Prostate gland (tissue), 2 donors: ENCODE measurements around the gene KIAA0232. TPM values are rescaled to one million over a fixed set of nuclear protein-coding genes. Genes with fewer than 3 reads are reported as not detected.

Experiments
- DNase-seq: peaks from one replicate; pipeline ENCODE4 v3.0.0-alpha.2; 2019; ENCODE audit warnings: low spot score
- H3K27ac ChIP-seq, 2 donors: fragments of 200-600 bp; sonication (generic); 2 replicates each; pipeline ENCODE4 v1.5.1; 2017 to 2019
- H3K27me3 ChIP-seq: fragments of 200-600 bp; sonication (generic); replicated peaks from 2 replicates; pipeline ENCODE4 v1.5.1; 2019; ENCODE audit not compliant: insufficient read depth
- H3K36me3 ChIP-seq, 2 donors: fragments of 200-600 bp; sonication (generic); 1 replicate in 1 of 2; 2 replicates in 1 of 2; pipeline versions ENCODE4 v1.5.1 to v1.8.1; 2017 to 2019
- H3K4me1 ChIP-seq: fragments of 200-600 bp; sonication (generic); replicated peaks from 2 replicates; pipeline ENCODE4 v1.5.1; 2019
- H3K4me3 ChIP-seq, 2 donors: fragments of 200-600 bp; sonication (generic); 2 replicates each; pipeline ENCODE4 v1.5.1; 2017 to 2019
- H3K9me3 ChIP-seq: fragments of 200-600 bp; sonication (generic); 2 replicates; pipeline ENCODE4 v1.5.1; 2017
- CTCF ChIP-seq, 4 experiments: fragments of 200-600 bp in 2 of 4; fragments of 450-650 bp in 2 of 4; sonication (generic) in 2 of 4; IDR thresholded peaks; 1 replicate in 3 of 4; 2 replicates in 1 of 4; pipeline ENCODE4 v1.5.1; 2016 to 2019; ENCODE audit warnings: antibody characterized with exemption in 4 of 4, mild to moderate bottlenecking in 2 of 4, moderate library complexity in 2 of 4
- POLR2A ChIP-seq: fragments of 450-650 bp; IDR thresholded peaks from one replicate; pipeline ENCODE4 v1.6.1; 2016; ENCODE audit warnings: antibody characterized with exemption, mild to moderate bottlenecking
- POLR2AphosphoS5 ChIP-seq: sonication (generic); formaldehyde crosslinking; IDR thresholded peaks from one replicate; pipeline ENCODE4 v1.6.1; 2017; ENCODE audit warnings: antibody characterized with exemption
- WGBS: methylation state at CpG from one replicate; pipeline ENCODE4 v1.1.5; 2018; 5-methylcytosine and 5-hydroxymethylcytosine counted together
- intact Hi-C: fragments of 100-400 bp; cut with DNase I; formaldehyde crosslinking; loops from one replicate; pipeline ENCODE4 v1.14.2; 2022
- total RNA-seq, 2 donors: library from RNA; depleted of rRNA; stranded (reverse); fragments of >200 nt; gene quantifications; one replicate each; pipeline ENCODE4 v1.1.0, GENCODE V29; 2016

The KIAA0232 gene
- total RNA-seq, 2 donors from 2014 or later, result 35.3 to 42.1 TPM

- no peaks in the 10 kb centered on the region for H3K9me3 ChIP-seq
- peaks cover 5 to 20% of the 10 kb centered on the region in 2 donors for H3K36me3 ChIP-seq
Observed at GRCh38 chr4:6877067-6877466, 94.5 kb downstream of the KIAA0232 start.

GRCh38 chr4:6878451-6879059 lies 96.0 kb downstream of the KIAA0232 start:
- Histone ChIP-seq H3K36me3 (peaks cover 0 to 20% of the 10 kb centered on the region in 2 donors), H3K27ac (no peak overlapping the region), H3K4me3 (no peak overlapping the region), H3K27me3 (no peaks in the 10 kb centered on the region), H3K9me3 (no peaks in the 10 kb centered on the region), H3K4me1 (no peaks in the 10 kb centered on the region)
- TF ChIP-seq POLR2A, result no peak
- no peak for TF ChIP-seq POLR2AphosphoS5
- TF ChIP-seq CTCF (IDR thresholded peaks at IDR 0.05), result no peak
- intact Hi-C loops, result no loop called here
- no peak for DNase-seq
- WGBS, result 74% methylated on average over 11 of the region's 11 CpGs

More at GRCh38 chr4:6877067-6877466, 94.5 kb downstream of the KIAA0232 start:
- no peaks in the 10 kb centered on the region for H3K27me3 ChIP-seq
- no peak for TF ChIP-seq CTCF (IDR thresholded peaks at IDR 0.05)
- no peak for TF ChIP-seq POLR2AphosphoS5
- TF ChIP-seq POLR2A, result no peak
- no peak overlapping the region for H3K4me3 ChIP-seq
- intact Hi-C loops, result no loop called here
- no peak for DNase-seq
- H3K4me1 ChIP-seq, result no peaks in the 10 kb centered on the region
- 88% methylated on average over 14 of the region's 14 CpGs for WGBS
- no peak overlapping the region for H3K27ac ChIP-seq

DNA sequence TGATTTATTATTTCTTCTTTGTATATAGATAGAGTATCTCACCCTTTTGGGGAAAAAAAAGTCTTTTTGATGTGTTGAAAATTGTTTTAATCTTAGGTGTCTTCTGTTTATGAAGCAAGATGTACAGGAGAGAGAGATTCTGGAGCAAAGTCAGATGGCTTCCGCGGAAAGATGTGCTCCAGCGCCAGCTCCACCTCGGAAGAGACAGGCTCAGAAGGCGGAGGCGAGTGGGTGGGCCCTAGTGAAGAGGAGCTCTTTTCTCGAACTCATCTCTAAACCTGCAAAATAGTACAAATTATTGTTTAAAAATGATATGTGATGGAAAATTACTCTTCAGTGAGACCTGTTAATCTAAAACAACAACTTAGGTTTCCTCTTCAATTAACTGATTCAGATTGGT lies 98.2 kb downstream of the KIAA0232 start:
- no peaks in the 10 kb centered on the region for H3K9me3 ChIP-seq
- WGBS, result 92% methylated on average over 7 of the region's 7 CpGs
- no peaks in the 10 kb centered on the region for H3K27me3 ChIP-seq
- intact Hi-C loops, result no loop called here
- H3K4me1 ChIP-seq, result no peaks in the 10 kb centered on the region
- TF ChIP-seq POLR2A, result no peak
- no peak for TF ChIP-seq CTCF (IDR thresholded peaks at IDR 0.05)
- no peak for TF ChIP-seq POLR2AphosphoS5
- no peak overlapping the region for H3K4me3 ChIP-seq
- DNase-seq, result no peak
- H3K27ac ChIP-seq, result no peak overlapping the region
- H3K36me3 ChIP-seq, result peaks cover 0 to 9% of the 10 kb centered on the region in 2 donors

DNA sequence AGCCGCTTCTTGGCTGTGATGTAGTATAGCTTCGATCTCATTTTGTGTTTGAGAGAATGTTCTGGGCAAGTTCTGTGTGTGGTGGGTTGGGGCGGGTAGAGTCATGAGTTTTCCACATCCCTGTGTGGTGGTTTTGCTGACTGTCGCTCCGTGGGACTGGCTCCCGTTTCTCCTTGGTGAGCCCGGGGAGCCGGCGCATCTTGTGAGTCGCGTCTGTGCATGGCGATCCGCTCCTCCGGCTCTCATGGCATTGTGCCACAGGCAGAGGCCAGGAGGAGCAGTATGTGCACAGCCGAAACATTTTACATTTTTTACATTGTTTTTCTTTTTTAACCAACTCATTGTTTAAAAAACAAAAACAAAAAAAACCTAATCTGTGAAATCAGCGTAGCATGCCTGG lies 99.4 kb downstream of the KIAA0232 start:
- 74% methylated on average over 16 of the region's 16 CpGs for WGBS
- Histone ChIP-seq H3K4me3 (no peak overlapping the region), H3K27me3 (no peaks in the 10 kb centered on the region), H3K36me3 (peaks cover 0 to 9% of the 10 kb centered on the region in 2 donors), H3K4me1 (no peaks in the 10 kb centered on the region), H3K9me3 (no peaks in the 10 kb centered on the region), H3K27ac (no peak overlapping the region)
- TF ChIP-seq POLR2A (no peak), CTCF (IDR thresholded peaks at IDR 0.05) (no peak), POLR2AphosphoS5 (no peak)
- intact Hi-C loops, result no loop called here
- no peak for DNase-seq

- intact Hi-C loops, result no loop called here
- H3K9me3 ChIP-seq, result no peaks in the 10 kb centered on the region
- TF ChIP-seq CTCF (IDR thresholded peaks at IDR 0.05), result no peak
- no peak for TF ChIP-seq POLR2AphosphoS5
- H3K4me1 ChIP-seq, result no peaks in the 10 kb centered on the region
- H3K27ac ChIP-seq, result no peak overlapping the region
- no peak for DNase-seq
- H3K36me3 ChIP-seq, result peaks cover 0 to 2% of the 10 kb centered on the region in 2 donors
- H3K4me3 ChIP-seq, result no peak overlapping the region
- no peaks in the 10 kb centered on the region for H3K27me3 ChIP-seq
- WGBS, result 74% methylated on average over 3 of the region's 3 CpGs
Observed at GRCh38 chr4:6884341-6884870, 101.9 kb downstream of the KIAA0232 start.
